Measurements from ENCODE around the gene PTPRH.

DNA sequence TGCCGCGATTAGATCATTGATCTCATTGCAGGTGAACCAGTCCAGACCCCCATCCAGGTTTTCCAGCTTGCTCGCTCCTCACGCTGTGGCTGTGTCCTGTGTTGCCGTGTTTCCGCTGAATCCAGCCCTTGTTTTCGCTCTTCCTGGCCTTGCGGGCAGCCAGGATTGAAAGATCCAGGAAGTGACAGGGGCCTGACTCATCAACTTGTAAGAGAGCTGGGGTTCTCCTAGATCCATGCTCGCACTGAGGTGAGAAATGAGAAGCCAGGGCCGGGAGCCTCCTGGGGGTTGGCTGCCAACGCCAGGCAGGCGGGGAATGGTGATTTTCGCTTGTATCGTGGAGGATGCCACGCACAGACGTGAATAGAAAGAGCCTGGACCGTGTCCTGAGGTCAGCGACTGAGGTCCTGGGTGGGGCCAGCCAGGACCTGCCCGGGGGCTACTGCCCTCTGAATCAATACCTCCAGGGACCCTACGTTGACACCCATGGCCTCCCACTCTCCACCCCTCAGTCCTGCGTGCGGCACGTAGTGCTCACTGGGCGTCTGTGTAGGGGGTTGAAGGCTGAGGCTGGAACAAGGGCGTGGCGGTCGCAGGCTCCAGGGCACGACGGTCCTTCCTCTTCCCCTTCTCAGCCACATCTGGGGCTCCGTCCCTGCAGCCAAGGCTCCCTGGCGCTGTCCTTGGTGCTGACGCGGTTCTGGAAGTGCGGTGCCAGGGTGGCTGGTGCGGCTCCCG is 7.3 kb upstream of the PTPRH start:
- TF ChIP-seq CTCF (IDR thresholded peaks at IDR 0.05): no peak
- TF ChIP-seq POLR2A (IDR thresholded peaks at IDR 0.05): no peak

Measured in testis (tissue), 2 donors.